Suprapubic skin (tissue), 3 donors: Measurements from ENCODE around the gene SIN3B.

Experiments used
- CTCF ChIP-seq, 2 donors: fragments of 200-600 bp in 1 of 2; fragments of 450-650 bp in 1 of 2; sonication (generic) in 1 of 2; IDR thresholded peaks; one replicate each; pipeline ENCODE4 v1.5.1; 2016 to 2019; ENCODE audit warnings: antibody characterized with exemption in 2 of 2, mild to moderate bottlenecking in 1 of 2, moderate library complexity in 1 of 2
- POLR2AphosphoS5 ChIP-seq, 3 donors: sonication (generic); formaldehyde crosslinking; IDR thresholded peaks; one replicate each; pipeline ENCODE4 v1.6.1; 2017; ENCODE audit warnings: antibody characterized with exemption in 3 of 3

DNA sequence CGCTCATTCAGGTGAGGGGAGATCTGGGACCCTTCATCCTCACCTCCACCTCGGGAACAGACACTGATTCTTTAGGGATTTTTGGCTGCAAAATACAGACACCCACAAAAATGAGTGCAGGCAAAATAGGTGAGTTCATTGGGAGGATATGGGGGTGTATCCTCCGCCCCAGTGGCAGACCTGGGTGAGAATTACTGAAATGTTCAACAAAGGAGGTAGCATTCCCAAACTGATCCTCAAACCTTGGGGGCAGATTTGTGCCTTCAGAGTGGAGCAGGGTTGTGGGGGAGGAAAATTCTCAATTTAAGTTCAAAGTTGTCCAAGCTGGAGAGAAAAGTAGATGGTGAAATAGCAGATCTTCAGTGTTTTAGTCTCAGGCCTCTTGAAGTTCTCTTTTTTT lies 31.3 kb upstream of the SIN3B start:
- TF ChIP-seq CTCF (IDR thresholded peaks at IDR 0.05) (no peak), POLR2AphosphoS5 (IDR thresholded peaks at IDR 0.05) (no peak)
